SK-N-SH treated with all-trans-retinoic acid at 6 μM for 48 hours (cell line): Measurements from ENCODE around the gene HOXB1.

Experiments
- ATAC-seq: fragments of 200-7000 bp; cut with Tn5 transposase; 3 replicates; pipeline ENCODE4 v1.9.1; 2020; ENCODE audit warnings: mild to moderate bottlenecking, moderate library complexity
- ARNTL ChIP-seq: fragments of 450-650 bp; formaldehyde crosslinking; IDR thresholded peaks from 2 replicates; pipeline ENCODE4 v1.5.0; 2020; ENCODE audit warnings: low read depth, mild to moderate bottlenecking, moderate library complexity, borderline replicate concordance
- BACH2 ChIP-seq: fragments of 250-450 bp; sonication (Bioruptor Pico); IDR thresholded peaks from 2 replicates; pipeline ENCODE4 v1.9.0; 2021; ENCODE audit warnings: mild to moderate bottlenecking, borderline replicate concordance
- CSDC2 ChIP-seq: fragments of 250-450 bp; sonication (Bioruptor Pico); IDR thresholded peaks from 2 replicates; pipeline ENCODE4 v1.5.0; 2020; ENCODE audit warnings: mild to moderate bottlenecking, moderate library complexity
- ESRRG ChIP-seq: fragments of 250-450 bp; sonication (Bioruptor Pico); IDR thresholded peaks from 2 replicates; pipeline ENCODE4 v1.6.1; 2021; ENCODE audit warnings: mild to moderate bottlenecking
- GLIS3 ChIP-seq: fragments of 250-450 bp; sonication (Bioruptor Pico); IDR thresholded peaks from 2 replicates; pipeline ENCODE4 v1.5.0; 2020; ENCODE audit warnings: mild to moderate bottlenecking, moderate library complexity
- ISL1 ChIP-seq: fragments of 250-450 bp; sonication (Bioruptor Pico); IDR thresholded peaks from 2 replicates; pipeline ENCODE4 v2.1.2; 2022; ENCODE audit warnings: mild to moderate bottlenecking, moderate library complexity
- RARB ChIP-seq: fragments of 250-450 bp; sonication (Bioruptor Pico); IDR thresholded peaks from 2 replicates; pipeline ENCODE4 v1.8.0; 2021; ENCODE audit warnings: mild to moderate bottlenecking, moderate library complexity
- SNAI2 ChIP-seq: fragments of 250-450 bp; sonication (Bioruptor Pico); IDR thresholded peaks from 2 replicates; pipeline ENCODE4 v1.5.0; 2020; ENCODE audit warnings: mild to moderate bottlenecking, moderate library complexity
- TCF4 ChIP-seq: fragments of 250-450 bp; sonication (Bioruptor Pico); IDR thresholded peaks from 2 replicates; pipeline ENCODE4 v1.8.0; 2021; ENCODE audit warnings: mild to moderate bottlenecking, moderate library complexity, borderline replicate concordance
- TOX ChIP-seq: fragments of 250-450 bp; sonication (Bioruptor Pico); IDR thresholded peaks from 2 replicates; pipeline ENCODE4 v1.8.0; 2021; ENCODE audit warnings: mild to moderate bottlenecking, moderate library complexity, borderline replicate concordance
- ZC3H10 ChIP-seq: fragments of 250-450 bp; sonication (Bioruptor Pico); IDR thresholded peaks from 2 replicates; pipeline ENCODE4 v1.5.1; 2021; ENCODE audit warnings: mild to moderate bottlenecking, moderate library complexity
- ZFP3 ChIP-seq: fragments of 250-450 bp; sonication (Bioruptor Pico); IDR thresholded peaks from 2 replicates; pipeline ENCODE4 v1.5.0; 2020; ENCODE audit warnings: mild to moderate bottlenecking, moderate library complexity
- ZFP30 ChIP-seq: fragments of 450-650 bp; formaldehyde crosslinking; IDR thresholded peaks from 2 replicates; pipeline ENCODE4 v1.5.0; 2022; ENCODE audit warnings: mild to moderate bottlenecking, moderate library complexity
- ZNF565 ChIP-seq: fragments of 450-650 bp; formaldehyde crosslinking; conservative IDR thresholded peaks from 2 replicates; pipeline ENCODE4 v1.5.0; 2020; ENCODE audit warnings: low read depth, mild to moderate bottlenecking, moderate library complexity
- ZNF70 ChIP-seq: fragments of 450-650 bp; formaldehyde crosslinking; IDR thresholded peaks from 2 replicates; pipeline ENCODE4 v1.5.0; 2020; ENCODE audit warnings: mild to moderate bottlenecking, moderate library complexity
- ZNF8 ChIP-seq: fragments of 450-650 bp; formaldehyde crosslinking; IDR thresholded peaks from 2 replicates; pipeline ENCODE4 v1.5.0; 2020; ENCODE audit warnings: mild to moderate bottlenecking, moderate library complexity
- TF ChIP-seq, protein P1 (sequence below): fragments of 250-450 bp; sonication (Bioruptor Pico); IDR thresholded peaks from 2 replicates; pipeline ENCODE4 v1.5.1; 2021; ENCODE audit warnings: mild to moderate bottlenecking, moderate library complexity
- TF ChIP-seq, protein P2 (sequence below): fragments of 250-450 bp; sonication (Bioruptor Pico); IDR thresholded peaks from 2 replicates; pipeline ENCODE4 v1.8.0; 2020; ENCODE audit warnings: mild to moderate bottlenecking, moderate library complexity, borderline replicate concordance
- TF ChIP-seq, protein P3 (sequence below): fragments of 250-450 bp; sonication (Bioruptor Pico); IDR thresholded peaks from 2 replicates; pipeline ENCODE4 v1.5.0; 2020; ENCODE audit warnings: mild to moderate bottlenecking, moderate library complexity
- TF ChIP-seq, protein P4 (sequence below): fragments of 250-450 bp; sonication (Bioruptor Pico); IDR thresholded peaks from 2 replicates; pipeline ENCODE4 v1.8.0; 2021; ENCODE audit warnings: low read depth, mild to moderate bottlenecking, moderate library complexity, borderline replicate concordance
- TF ChIP-seq, protein P5 (sequence below): fragments of 250-450 bp; sonication (Bioruptor Pico); IDR thresholded peaks from 2 replicates; pipeline ENCODE4 v1.5.1; 2020; ENCODE audit warnings: low read depth, mild to moderate bottlenecking, moderate library complexity

The HOXB1 gene

DNA sequence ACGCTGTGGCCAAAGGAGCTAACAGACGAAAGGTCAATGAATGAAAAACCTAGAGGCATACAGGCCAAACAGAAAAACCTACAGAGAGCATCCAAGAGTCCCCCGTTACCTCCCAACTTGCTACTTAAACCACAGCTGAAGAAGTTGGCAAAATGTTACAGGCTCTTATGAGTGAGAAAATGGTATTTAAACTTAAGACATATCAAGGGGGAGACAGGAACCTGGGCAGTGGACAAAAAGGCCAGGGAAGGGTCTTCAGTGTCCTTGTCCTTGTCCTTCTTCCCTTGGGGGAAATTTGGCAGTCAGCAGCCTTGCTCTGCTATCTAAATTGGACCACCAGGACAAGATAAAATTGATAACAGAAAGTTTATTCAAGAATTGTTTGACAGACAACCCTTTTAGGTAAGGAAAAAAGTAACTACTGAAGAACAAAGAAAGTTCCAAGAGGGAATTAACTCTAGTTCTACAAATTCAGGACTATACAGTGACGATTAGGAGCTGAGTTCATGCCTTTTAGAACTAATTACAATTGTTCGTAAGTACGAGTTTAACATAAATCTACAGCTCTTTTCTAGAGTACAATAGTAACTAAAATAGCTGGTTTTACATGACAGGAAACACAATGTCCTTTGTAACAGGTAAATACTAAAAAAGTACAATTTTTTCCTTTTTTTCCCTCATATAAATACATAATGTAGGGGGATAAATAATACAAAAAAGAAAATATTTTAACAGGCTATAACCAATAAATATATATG lies 17.9 kb upstream of the HOXB1 start:
- ATAC-seq = no peak
- TF ChIP-seq, protein P1, sequence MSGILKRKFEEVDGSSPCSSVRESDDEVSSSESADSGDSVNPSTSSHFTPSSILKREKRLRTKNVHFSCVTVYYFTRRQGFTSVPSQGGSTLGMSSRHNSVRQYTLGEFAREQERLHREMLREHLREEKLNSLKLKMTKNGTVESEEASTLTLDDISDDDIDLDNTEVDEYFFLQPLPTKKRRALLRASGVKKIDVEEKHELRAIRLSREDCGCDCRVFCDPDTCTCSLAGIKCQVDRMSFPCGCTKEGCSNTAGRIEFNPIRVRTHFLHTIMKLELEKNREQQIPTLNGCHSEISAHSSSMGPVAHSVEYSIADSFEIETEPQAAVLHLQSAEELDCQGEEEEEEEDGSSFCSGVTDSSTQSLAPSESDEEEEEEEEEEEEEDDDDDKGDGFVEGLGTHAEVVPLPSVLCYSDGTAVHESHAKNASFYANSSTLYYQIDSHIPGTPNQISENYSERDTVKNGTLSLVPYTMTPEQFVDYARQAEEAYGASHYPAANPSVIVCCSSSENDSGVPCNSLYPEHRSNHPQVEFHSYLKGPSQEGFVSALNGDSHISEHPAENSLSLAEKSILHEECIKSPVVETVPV (CRISPR knock-in tag) = no peak
- no peak for TF ChIP-seq TCF4 (CRISPR knock-in tag)
- TF ChIP-seq ZNF8 = no peak
- TF ChIP-seq SNAI2 (CRISPR knock-in tag) = no peak
- no peak for TF ChIP-seq ZFP30 (CRISPR knock-in tag)
- TF ChIP-seq ESRRG (CRISPR knock-in tag) = no peak
- TF ChIP-seq GLIS3 (CRISPR knock-in tag) = no peak
- TF ChIP-seq, protein P2, sequence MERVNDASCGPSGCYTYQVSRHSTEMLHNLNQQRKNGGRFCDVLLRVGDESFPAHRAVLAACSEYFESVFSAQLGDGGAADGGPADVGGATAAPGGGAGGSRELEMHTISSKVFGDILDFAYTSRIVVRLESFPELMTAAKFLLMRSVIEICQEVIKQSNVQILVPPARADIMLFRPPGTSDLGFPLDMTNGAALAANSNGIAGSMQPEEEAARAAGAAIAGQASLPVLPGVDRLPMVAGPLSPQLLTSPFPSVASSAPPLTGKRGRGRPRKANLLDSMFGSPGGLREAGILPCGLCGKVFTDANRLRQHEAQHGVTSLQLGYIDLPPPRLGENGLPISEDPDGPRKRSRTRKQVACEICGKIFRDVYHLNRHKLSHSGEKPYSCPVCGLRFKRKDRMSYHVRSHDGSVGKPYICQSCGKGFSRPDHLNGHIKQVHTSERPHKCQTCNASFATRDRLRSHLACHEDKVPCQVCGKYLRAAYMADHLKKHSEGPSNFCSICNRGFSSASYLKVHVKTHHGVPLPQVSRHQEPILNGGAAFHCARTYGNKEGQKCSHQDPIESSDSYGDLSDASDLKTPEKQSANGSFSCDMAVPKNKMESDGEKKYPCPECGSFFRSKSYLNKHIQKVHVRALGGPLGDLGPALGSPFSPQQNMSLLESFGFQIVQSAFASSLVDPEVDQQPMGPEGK (CRISPR knock-in tag) = no peak
- no peak for TF ChIP-seq CSDC2 (CRISPR knock-in tag)
- TF ChIP-seq ZFP3 (CRISPR knock-in tag) = no peak
- TF ChIP-seq BACH2 = no peak
- TF ChIP-seq ZNF565 (CRISPR knock-in tag) = no peak
- no peak for TF ChIP-seq ISL1 (CRISPR knock-in tag)
- no peak for TF ChIP-seq RARB (CRISPR knock-in tag)
- TF ChIP-seq, protein P3, sequence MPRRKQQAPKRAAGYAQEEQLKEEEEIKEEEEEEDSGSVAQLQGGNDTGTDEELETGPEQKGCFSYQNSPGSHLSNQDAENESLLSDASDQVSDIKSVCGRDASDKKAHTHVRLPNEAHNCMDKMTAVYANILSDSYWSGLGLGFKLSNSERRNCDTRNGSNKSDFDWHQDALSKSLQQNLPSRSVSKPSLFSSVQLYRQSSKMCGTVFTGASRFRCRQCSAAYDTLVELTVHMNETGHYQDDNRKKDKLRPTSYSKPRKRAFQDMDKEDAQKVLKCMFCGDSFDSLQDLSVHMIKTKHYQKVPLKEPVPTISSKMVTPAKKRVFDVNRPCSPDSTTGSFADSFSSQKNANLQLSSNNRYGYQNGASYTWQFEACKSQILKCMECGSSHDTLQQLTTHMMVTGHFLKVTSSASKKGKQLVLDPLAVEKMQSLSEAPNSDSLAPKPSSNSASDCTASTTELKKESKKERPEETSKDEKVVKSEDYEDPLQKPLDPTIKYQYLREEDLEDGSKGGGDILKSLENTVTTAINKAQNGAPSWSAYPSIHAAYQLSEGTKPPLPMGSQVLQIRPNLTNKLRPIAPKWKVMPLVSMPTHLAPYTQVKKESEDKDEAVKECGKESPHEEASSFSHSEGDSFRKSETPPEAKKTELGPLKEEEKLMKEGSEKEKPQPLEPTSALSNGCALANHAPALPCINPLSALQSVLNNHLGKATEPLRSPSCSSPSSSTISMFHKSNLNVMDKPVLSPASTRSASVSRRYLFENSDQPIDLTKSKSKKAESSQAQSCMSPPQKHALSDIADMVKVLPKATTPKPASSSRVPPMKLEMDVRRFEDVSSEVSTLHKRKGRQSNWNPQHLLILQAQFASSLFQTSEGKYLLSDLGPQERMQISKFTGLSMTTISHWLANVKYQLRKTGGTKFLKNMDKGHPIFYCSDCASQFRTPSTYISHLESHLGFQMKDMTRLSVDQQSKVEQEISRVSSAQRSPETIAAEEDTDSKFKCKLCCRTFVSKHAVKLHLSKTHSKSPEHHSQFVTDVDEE (CRISPR knock-in tag) = no peak

DNA sequence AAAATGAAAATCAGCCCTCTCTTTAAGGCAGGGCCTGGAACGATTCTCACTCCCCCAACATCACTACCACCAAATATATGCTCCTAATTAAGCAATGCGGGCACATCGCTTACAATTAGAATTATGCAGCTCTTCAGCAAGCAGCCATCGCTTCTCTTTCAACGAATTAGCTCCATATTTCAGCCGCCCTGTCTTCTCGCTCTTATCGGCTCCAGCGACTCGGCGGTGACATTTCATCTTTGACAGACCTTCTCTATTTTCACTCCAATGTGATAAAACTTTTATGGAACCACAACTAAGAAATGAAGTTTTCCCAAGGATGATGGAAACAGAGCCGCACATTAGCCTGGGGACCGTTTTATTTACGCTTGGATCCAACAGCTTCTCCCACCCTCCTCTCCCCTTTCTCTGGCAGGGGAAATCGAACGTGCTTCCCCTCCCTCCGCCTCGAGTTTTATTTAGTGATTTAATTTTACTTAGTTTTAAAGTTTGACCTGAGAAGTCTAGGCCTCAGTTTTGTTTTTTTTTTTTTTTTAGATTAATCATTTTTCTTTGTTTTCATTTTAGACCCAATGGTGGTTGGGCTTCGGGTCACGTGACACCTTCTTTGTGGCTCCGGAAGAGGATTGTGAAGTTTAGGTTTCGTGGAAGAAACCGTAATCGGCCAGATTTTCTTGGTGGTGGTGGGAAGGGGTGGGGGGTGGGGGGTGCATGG lies 17.2 kb upstream of the HOXB1 start:
- TF ChIP-seq ISL1 (CRISPR knock-in tag) (no peak), ARNTL (CRISPR knock-in tag) (no peak), TOX (CRISPR knock-in tag) (no peak), ZNF70 (CRISPR knock-in tag) (no peak), ZFP30 (CRISPR knock-in tag) (no peak), SNAI2 (CRISPR knock-in tag) (no peak), ZC3H10 (no peak), GLIS3 (CRISPR knock-in tag) (no peak), ZFP3 (CRISPR knock-in tag) (no peak)
- TF ChIP-seq, protein P4, sequence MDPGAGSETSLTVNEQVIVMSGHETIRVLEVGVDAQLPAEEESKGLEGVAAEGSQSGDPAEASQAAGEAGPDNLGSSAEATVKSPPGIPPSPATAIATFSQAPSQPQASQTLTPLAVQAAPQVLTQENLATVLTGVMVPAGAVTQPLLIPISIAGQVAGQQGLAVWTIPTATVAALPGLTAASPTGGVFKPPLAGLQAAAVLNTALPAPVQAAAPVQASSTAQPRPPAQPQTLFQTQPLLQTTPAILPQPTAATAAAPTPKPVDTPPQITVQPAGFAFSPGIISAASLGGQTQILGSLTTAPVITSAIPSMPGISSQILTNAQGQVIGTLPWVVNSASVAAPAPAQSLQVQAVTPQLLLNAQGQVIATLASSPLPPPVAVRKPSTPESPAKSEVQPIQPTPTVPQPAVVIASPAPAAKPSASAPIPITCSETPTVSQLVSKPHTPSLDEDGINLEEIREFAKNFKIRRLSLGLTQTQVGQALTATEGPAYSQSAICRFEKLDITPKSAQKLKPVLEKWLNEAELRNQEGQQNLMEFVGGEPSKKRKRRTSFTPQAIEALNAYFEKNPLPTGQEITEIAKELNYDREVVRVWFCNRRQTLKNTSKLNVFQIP (CRISPR knock-in tag) = no peak
- TF ChIP-seq, protein P2 (CRISPR knock-in tag) = no peak
- TF ChIP-seq, protein P5, sequence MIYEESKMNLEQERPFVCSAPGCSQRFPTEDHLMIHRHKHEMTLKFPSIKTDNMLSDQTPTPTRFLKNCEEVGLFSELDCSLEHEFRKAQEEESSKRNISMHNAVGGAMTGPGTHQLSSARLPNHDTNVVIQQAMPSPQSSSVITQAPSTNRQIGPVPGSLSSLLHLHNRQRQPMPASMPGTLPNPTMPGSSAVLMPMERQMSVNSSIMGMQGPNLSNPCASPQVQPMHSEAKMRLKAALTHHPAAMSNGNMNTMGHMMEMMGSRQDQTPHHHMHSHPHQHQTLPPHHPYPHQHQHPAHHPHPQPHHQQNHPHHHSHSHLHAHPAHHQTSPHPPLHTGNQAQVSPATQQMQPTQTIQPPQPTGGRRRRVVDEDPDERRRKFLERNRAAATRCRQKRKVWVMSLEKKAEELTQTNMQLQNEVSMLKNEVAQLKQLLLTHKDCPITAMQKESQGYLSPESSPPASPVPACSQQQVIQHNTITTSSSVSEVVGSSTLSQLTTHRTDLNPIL (CRISPR knock-in tag) = no peak
- no peak for ATAC-seq
